GM21515 (cell line): ENCODE results near the gene KANSL2.
"Not testable (repeated sequence)": the region's sequence is repeated elsewhere in the genome, so short reads cannot be mapped to it uniquely, and the experiment has no call there.

ENCODE experiments used
- ATAC-seq: cut with Tn5 transposase; IDR thresholded peaks from one replicate; pipeline ENCODE4 v1.9.1; 2021; ENCODE audit not compliant: unreplicated experiment

The KANSL2 gene, protein sequence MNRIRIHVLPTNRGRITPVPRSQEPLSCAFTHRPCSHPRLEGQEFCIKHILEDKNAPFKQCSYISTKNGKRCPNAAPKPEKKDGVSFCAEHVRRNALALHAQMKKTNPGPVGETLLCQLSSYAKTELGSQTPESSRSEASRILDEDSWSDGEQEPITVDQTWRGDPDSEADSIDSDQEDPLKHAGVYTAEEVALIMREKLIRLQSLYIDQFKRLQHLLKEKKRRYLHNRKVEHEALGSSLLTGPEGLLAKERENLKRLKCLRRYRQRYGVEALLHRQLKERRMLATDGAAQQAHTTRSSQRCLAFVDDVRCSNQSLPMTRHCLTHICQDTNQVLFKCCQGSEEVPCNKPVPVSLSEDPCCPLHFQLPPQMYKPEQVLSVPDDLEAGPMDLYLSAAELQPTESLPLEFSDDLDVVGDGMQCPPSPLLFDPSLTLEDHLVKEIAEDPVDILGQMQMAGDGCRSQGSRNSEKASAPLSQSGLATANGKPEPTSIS

DNA sequence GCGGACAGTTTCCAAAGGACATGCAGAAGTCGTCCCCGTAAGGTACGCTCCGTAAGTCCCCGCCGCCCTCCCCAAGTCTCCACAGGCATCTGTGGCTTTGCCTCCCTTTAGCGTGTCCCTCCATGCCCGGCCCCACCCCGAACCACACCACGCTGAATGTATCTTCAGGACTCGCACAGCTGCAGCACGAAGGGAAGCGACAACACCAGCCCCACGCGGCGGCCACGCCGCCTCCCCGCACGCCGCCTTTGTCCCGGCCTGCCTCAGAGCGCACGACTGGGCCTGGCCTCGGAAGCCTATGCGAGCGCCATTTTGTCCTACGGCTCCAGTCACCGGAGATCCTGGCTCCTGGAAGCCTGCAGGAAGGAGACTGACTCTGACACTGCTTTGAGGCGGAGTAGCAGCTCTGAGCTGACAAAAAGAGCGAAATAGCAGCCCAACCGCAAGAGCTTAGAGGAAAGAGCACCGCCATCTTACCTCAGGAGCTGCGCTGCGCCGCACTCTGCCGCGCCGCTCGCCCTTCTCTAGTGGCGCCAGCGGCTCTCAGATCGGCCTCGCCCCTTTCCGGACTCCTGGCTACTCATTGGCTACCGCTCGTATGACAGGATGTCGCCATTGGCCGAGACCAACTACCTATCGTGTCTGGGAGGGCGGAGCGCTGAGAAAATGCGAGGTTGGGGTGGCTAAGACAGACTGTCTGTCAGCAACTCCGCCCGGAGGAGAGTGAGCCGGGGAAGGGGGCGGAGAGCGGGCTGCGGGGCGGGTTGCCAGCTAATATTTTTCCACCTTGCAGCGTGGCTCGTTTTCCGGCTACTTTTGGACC is at the start of gene KANSL2:
Gene KANSL2 (minus strand): TSS at position 529 of the 823 bp plus-strand sequence. CDS start 606 bp downstream, outside the sequence.
- ATAC-seq, result peak; percentile 98

DNA sequence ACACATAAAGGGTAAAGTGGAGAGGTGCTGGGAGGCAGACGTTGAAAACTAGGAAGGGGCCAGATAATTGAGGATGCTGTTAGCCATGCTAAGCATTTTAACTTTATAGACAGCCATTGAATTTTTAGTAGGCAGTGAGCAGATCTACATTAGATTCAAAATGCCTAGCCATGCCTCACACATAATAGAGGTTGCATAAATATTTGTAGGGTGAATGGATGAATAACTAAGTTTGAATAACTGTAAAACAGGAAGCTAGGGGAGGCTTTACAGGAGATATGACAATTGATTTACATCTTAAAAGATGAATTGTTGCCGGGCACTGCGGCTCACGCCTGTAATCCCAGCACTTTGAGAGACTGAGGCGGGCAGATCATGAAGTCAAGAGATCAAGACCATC is 46.8 kb upstream of the KANSL2 start:
- ATAC-seq, result no peak

DNA sequence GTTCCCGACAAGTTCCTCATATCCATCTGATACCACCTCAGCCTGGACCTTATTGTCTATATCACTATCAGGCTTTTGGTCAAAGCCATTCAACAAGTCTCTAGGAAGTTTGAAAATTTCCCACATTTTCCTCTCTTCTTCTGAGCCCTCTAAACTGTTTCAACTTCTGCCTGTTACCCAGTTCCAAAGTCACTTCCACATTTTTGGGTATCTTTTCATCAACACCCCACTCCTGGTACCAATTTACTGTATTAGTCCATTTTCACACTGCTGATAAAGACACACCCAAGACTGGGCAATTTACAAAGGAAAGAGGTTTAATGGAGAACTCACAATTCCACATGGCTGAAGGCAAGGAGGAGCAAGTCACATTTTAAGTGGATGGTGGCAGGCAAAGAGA is 38.7 kb upstream of the KANSL2 start:
- not testable (repeated sequence) for ATAC-seq

DNA sequence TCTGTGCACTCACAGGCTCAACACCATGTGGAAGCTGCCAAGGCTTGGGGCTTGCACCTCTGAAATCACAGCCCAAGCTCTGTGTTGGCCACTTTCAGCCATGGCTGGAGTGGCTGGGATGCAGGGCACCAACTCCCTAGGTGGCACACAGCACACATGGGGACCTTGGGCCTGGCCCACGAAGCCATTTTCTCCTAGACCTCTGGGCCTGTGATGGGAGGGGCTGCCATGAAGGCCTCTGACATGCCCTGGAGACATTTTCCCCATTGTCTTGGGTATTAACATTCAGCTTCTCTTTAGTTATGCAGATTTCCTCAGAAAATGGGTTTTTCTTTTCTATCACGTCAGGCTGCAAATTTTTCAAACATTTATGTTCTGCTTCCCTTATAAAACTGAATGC is 38.1 kb upstream of the KANSL2 start:
- ATAC-seq, result not testable (repeated sequence)

DNA sequence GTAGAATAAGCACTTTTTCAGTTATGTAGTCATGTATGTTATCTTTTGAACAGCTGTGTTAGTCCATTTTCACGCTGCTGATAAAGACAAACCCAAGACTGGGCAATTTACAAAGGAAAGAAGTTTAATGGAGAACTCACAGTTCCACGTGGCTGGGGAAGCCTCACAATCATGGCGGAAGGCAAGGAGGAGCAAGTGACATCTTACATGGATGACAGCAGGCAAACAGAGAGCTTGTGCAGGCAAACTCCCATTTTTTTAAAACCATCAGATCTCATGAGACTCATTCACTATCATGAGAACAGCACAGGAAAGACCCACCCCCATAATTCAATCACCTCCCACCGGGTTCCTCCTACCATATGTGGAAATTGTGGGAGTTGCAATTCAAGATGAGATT is 37.0 kb upstream of the KANSL2 start:
- ATAC-seq, result not testable (repeated sequence)

DNA sequence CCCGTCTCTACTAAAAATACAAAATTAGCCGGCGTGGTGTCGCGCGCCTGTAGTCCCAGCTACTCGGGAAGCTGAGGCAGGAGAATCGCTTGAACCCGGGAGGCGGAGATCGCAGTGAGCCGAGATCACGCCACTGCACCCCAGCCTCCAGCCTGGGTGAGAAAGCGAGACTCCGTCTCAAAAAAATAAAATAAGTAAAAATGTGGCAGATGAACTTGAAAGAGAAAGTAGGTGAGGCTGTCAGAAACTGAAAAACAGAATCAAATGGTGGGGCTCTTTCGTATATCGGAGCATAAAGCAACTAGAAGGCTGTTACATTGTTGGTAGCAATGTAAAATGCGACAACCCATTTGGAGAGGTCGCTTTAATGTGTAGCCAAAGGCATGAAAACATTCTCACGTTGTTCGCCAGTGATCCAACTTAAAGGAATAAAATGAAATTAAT is 35.2 kb upstream of the KANSL2 start:
- ATAC-seq, result no peak

DNA sequence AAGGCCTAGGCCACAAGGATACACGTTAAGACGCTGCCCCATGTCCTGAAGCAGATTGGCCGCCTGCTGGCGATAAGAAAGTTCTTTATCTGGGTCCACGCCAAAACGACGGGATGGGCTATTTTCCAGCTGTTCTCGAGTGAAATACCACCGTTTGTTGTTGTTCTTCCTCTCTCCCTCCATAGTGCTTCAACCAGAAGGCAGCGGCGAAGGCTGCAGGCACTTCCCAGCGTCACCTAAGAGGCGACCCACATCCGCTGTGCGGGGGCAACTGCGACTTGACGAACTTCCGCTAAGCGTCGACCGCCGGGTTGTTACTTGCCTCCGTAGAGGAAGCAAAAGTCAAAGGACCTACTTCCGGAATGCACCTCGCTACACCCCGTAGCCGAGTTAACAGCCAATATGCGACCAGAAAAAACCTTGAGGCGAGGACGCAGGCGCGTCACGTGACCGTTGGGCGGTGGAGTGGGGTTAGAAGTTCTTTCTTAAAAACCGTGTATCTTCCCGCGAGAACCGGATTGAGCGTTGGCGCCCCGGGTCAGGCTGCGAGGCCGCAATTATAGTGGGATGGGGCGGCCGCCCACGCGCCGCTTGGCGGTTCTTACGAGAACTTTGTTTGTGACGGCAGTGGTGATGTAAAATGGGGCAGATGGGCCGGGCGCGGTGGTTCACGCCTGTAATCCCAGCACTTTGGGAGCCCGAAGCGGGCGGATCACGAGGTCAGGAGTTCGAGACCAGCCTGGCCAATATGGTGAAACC is 34.6 kb upstream of the KANSL2 start, which contains the start of gene CCNT1:
Gene CCNT1 (minus strand): TSS at position 215 of the 759 bp plus-strand sequence. CDS start 32 bp downstream, at position 183.
- peak; percentile 95 for ATAC-seq

DNA sequence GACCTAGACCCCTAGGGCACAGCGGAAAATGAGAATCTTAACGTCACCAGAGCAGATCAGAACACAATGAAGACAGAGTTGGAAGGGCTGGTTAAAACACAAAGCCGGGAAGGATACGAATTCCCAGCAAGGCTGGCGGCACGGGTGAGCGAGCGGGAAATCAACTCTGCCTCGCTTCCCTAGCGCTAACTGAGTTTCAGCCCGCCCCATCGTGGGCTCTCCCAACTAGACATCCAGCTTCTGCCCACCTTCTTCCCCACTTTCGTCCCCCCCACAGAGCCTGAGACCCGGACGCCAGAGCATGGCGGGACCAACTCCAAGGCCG is 34.1 kb upstream of the KANSL2 start:
- no peak for ATAC-seq

DNA sequence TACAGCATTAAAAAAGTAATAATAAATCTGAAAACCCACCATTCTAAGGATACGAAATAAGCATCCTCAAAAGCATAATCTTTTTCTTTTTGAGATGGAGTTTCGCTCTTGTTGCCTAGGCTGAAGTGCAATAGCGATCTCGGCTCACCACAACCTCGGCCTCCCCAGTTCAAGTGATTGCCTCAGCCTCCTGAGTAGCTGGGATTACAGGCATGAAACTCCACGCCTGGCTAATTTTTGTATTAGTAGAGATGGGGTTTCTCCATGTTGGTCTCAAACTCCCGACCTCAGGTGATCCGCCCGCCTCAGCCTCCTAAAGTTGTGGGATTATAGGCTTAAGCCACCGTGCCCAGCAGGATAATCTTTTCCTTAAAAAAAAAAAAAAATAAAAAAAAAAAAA is 30.2 kb upstream of the KANSL2 start:
- ATAC-seq, result no peak

DNA sequence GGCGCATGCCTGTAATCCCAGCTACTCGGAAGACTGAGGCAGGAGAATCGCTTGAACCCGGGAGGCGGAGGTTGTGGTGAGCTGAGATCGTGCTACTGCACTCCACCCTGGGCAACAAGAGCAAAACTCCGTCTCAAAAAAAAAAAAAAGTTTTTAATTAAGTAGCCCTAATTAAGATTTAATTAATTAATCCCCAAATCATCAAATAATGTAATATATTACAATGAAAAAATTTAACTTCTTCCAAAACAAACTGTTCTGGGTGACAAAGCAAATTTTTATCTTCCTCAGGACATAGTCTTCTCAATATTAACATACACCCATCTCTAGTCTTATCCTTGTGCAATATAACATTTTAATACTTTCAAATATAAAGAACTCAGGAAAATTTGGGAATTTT is 16.8 kb upstream of the KANSL2 start:
- not testable (repeated sequence) for ATAC-seq

DNA sequence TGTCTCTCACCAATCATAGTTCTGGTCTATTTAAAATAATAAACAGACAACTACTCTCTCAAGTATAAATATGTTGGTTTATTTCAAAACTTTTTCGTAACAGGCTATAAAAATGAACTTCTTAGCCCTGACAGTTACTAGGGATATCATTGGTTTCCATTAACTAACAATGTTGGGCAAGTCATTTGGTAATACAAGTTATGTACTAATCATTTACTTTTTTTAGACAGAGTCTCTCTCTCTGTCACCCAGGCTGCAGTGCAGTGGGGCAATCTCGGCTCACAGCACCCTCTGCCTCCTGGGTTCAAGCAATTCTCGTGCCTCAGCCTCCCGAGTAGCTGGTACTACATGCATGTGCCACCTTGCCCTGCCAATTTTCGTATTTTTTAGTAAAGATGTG is 14.6 kb upstream of the KANSL2 start:
- ATAC-seq, result no peak

DNA sequence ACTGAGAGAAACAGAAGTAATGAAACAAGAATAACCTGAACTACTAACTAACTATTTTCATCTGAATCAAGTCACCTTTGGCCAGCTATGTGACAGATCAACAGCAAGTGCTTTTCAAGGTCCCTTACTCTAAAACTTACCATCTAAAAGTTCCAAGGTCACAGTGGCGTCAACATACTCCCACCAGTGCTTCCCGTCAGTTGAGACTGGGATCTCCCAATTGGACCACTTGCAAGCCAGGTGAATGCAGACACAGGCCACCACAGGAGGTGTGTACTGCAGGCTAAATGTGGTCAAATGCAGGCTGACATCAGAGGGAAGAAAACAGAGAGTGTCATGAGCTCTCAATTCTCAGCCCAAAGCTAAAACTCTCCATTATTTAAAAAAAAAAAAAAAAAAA is 13.8 kb upstream of the KANSL2 start:
- no peak for ATAC-seq

DNA sequence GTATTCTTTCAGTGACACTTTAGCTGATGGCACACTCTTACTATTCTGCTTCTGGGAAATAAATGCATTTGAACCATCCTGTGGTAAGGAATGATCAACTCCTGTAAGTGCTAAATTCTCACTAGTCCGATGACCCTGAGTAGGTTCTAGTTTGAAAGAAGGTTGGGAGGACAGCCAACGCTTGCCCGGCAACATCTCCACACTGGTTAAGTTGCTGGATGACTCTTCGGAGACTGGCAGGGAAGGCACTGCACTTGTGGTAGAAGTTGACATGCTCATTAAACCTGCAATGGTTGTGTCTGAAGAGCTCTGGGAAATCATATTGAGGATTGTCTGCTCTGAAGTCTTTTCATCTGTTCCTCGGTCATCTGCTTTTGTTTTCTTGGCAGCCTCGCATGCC is 12.0 kb upstream of the KANSL2 start:
- no peak for ATAC-seq

DNA sequence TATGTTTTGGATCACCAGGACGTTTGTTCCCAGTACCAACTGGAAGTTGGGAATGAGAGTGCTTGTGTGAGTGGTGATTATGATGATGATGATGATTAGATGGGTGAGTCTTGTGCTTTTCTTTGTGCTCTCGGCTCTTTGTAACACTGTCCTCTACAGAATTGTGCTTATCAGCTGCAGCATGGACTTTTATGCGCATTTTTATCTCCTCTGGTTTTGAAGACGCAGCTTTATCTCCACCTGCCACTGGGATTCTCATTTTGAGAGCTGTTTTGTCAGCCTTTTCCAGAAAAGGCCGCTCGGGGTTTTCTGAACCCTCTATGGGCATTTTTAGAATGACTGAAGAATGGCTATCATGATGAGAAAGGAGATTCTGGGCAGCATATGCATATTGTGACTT is 11.5 kb upstream of the KANSL2 start:
- ATAC-seq, result no peak

DNA sequence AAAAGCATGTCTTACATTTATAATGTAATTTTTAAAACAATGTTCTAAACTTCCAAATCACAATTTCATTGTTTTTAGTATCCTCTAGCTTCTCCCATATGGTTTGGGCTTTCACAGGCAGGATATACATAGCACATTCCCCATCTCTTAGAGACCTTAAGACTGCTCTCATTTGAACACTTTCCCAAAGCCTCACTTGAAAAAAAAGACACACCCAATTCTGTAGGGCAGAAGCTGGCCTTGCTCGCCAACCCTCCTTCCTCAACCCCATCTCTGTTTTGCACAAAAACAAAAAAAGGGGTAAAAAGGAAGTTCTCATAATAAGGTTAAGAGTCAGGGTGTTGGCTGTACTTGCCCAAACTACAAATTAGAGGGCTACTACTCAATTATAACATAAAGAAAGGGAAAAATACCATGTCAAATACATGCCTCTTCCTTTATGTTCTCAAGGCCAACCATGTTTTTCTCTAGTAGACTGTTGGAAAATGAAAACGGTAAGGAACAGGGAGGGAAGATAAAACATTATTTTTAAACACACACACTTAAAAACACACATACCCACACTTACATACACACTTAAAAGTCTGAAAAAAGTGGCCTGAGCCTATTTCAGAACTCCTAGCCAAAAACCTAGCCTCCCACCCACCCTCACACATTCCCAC is 9.9 kb upstream of the KANSL2 start:
- no peak for ATAC-seq

DNA sequence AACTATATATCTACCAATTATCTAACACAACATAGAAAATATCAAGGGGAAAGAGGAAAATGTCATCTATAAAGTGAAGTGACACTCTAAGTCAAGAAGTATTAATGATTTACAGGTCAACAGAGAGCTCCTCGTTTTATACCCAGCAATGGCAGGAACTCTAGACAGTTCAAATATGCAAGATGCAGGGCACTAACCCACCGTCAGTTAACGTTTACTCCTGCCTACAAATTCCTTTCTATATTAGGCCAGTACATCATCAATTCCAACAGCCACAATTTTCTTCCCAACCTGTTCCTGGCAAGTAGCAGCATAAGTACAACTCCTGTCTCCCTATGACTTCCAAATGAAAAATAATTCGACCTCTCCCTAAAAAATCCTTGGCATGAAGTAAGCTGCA is 9.0 kb upstream of the KANSL2 start:
- ATAC-seq, result no peak

DNA sequence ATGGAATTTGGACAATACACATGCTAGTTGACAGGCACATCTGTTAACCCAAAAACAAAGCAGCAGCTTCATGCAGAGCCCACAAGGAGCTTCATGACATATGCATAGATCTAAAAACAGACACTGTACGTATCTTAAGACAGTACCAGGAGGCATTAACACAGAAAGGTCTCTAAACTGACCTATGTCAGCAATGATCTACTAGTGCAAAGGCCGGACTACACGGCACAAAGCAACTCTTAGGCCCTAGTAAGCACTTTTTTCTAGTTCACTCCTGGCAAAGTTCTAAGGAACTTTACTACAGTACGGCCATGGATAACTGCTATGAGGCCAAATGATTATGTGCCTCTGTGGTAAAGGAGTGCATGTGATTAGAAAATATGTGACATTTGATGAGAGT is 8.4 kb upstream of the KANSL2 start:
- ATAC-seq, result no peak

DNA sequence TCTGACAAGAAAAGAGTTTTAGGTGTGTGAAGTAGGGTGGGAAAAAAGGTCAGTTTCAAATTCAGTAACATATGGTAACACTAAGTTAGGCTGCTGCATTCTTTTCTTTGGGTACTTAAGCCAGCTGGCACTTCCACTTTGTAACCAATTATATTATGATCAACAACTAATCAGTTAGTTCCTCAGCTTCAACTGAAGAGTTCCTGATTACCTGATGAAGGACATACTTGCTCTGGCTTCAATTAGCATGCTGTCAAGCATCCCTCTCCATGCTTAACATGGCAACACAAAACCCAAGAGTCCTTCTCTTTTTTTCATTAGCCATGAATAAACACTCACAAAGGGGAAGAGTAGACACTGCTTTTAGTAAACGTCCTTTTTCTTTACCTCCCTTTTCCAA is 6.8 kb upstream of the KANSL2 start:
- ATAC-seq, result no peak

DNA sequence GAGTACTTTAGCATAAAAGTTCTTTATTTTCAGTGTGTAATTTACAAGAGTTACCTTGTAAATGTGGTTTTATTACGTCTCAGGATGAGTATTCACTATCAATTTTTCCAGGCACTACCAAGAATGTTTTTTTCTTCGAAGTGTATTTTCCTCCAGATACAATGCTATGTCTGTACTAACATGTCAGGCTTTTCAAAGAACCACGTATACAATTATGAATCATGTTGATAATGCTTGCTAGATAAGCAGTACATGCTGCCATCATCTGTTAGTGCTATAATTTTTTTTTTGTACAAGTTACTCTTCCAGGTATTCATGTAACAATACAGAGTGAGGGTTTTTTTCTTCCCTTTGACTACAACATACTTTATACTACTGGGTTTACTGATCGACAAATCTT is 5.6 kb upstream of the KANSL2 start:
- ATAC-seq, result no peak

DNA sequence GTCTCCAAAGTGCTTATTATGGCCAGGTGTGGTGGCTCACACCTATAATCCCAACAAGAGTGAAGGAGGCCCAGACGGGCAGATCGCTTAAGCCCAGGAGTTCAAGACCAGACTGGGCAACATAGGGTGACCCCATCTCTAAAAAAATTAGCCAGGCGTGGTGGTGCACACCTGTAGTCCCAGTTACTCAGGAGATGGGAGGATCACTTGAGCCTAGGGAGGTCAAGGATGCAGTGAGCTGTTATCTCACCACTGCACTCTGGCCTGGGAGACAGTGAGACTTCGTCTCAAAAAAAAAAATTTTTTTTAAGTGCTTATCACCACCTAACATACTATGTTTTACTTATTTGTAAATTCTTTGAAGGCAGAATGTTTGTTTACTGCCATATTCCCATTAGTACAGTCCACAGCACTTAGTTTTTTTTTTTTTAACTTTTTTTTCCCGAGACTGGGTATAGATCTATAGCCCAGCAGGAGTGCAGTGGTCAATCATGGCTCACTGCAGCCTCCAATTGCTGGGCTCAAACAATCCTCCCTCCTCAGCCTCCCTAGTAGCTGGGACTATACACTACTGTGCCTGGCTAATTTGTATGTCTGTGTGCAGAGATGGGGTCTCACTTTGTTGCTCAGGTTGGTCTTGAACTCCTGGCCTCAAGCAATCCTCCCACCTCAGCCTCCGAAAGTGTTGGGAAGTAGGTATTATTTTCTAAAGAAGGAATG is 4.7 kb upstream of the KANSL2 start:
- ATAC-seq, result no peak
